ENCODE data around the gene ASPM. TPM values are rescaled to one million over a fixed set of nuclear protein-coding genes. Genes with fewer than 3 reads are reported as not detected.

ASPM gene
- total RNA-seq, 1 donor from 2014 or later, result 38.6 TPM

DNA sequence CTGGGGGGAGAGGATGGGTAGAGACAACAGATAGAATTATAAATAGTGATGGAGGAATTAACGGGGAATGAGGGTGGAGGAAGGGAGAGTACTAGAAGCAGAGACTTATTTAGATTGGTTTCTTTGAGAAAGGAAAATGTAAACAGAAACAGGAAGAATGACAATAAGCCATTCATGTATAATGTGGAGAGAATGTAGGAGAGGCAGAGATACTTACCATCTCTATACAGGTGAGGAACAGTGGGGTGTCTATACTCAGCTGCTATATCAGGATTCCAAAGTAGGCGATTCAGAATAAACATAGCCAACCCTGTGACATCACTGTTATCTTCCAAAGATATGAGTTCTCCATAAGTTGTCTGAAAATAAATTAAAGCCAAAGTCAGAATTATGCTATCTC lies 16.8 kb downstream of the ASPM start:
- Mint-ChIP-seq H3K27ac (peak overlapping the region; percentile 12), H3K27me3 (no peaks in the 10 kb centered on the region), H3K36me3 (peaks cover 16% of the 10 kb centered on the region), H3K9me3 (no peaks in the 10 kb centered on the region), H3K4me3 (no peak overlapping the region), H3K4me1 (ENCODE audit: unreplicated experiment) (peaks cover 3% of the 10 kb centered on the region)
- TF ChIP-seq, protein P1, sequence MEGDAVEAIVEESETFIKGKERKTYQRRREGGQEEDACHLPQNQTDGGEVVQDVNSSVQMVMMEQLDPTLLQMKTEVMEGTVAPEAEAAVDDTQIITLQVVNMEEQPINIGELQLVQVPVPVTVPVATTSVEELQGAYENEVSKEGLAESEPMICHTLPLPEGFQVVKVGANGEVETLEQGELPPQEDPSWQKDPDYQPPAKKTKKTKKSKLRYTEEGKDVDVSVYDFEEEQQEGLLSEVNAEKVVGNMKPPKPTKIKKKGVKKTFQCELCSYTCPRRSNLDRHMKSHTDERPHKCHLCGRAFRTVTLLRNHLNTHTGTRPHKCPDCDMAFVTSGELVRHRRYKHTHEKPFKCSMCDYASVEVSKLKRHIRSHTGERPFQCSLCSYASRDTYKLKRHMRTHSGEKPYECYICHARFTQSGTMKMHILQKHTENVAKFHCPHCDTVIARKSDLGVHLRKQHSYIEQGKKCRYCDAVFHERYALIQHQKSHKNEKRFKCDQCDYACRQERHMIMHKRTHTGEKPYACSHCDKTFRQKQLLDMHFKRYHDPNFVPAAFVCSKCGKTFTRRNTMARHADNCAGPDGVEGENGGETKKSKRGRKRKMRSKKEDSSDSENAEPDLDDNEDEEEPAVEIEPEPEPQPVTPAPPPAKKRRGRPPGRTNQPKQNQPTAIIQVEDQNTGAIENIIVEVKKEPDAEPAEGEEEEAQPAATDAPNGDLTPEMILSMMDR (conservative IDR thresholded peaks at IDR 0.05), result no peak
- no peak for DNase-seq (ENCODE audit: extremely low spot score, unreplicated experiment)

DNA sequence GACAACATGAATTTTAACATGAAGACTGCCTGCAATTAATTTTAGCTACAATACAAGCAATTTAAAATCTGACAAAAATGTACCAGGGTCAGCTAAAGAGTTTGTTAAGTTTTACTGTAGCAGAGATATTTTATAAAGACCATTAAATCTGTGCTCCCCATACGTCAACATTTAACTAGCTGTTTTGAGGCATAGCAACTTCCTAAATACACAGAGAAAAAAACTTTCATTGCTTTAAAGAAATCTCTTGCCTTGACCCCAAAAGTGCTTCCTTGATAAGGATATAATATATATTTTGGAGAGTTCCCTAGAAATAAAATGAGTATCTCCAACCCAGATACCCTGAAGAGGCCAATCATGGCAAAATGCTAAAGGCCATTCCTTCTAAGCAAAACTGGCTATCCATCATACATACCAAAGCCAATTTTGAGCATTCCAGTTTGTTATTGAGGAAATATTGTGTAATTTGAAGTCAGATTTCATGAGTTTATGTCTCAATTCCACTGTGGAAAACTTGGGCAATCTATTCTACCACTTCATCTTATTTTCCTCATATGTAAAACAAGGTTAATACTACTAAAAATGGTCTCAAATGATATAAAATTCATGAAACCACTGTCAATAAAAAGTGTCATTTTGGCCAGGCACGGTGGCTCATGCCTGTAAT lies 19.1 kb downstream of the ASPM start:
- Mint-ChIP-seq H3K27ac (no peak overlapping the region), H3K27me3 (no peaks in the 10 kb centered on the region), H3K9me3 (no peaks in the 10 kb centered on the region), H3K4me1 (ENCODE audit: unreplicated experiment) (peaks cover 3% of the 10 kb centered on the region), H3K36me3 (peaks cover 10% of the 10 kb centered on the region), H3K4me3 (no peak overlapping the region)
- no peak for DNase-seq (ENCODE audit: extremely low spot score, unreplicated experiment)
- TF ChIP-seq, protein P1 (conservative IDR thresholded peaks at IDR 0.05), result no peak

DNA sequence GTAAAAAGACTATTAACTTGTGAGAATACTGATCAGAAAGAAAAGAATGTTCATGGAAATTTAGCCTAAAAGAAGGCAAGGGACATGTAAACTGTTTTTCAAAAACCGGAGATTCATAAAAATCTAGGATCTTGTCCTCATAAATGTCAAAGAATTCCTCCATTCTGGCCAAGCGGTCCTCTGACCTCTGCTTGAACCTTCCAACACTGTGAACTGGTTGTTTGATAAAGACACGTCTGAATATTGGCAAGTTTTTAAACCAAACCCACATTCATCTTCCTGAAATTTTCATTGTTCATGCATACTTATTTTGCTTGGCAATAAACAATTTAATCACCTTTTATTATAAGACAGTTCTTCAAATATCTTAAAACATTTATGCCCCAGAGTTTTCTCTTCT lies 19.8 kb downstream of the ASPM start:
- DNase-seq (ENCODE audit: extremely low spot score, unreplicated experiment), result no peak
- H3K36me3 Mint-ChIP-seq, result peaks cover 14% of the 10 kb centered on the region
- TF ChIP-seq, protein P1 (conservative IDR thresholded peaks at IDR 0.05), result no peak

DNA sequence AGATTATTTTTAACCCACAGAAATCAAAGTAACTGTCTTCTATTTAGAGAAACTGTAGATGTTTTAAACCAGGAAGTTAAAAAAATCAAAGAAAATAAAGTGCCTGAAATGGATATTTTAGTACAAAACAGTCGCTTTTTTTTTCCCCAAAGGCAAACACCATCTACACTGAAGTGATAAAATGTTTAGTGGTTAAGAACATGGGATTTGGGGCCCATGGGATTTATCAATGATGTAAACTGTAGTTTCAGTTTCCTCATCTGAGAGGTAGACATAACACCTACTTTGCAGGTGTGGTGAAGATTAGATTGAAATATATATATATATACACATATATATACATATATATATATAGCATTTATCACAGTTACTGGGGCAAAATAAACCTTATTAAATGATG lies 22.1 kb downstream of the ASPM start:
- Mint-ChIP-seq H3K9me3 (no peaks in the 10 kb centered on the region), H3K4me3 (no peak overlapping the region)

More for the DNA sequence above, 19.8 kb downstream of the ASPM start:
- Mint-ChIP-seq H3K4me3 (no peak overlapping the region), H3K27ac (no peak overlapping the region), H3K4me1 (ENCODE audit: unreplicated experiment) (peaks cover 3% of the 10 kb centered on the region), H3K27me3 (no peaks in the 10 kb centered on the region), H3K9me3 (no peaks in the 10 kb centered on the region)

DNA sequence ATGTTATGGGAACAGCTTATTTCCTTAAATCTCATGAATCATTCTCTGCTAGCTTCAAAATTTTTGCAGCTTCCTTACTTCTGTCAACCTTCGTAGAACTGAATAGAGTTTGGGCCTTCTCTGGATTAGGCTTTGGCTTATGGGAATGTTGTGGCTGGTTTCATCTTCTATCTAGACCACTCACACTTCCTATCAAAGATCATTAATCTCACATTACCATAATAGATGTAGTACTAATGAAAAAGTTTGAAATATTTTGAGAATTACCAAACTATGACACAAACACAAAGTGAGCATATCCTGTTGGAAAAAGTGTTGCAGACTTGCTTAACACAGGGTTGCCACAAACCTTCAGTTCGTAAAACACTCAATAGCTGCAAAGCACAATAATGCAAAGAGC lies 30.3 kb downstream of the ASPM start:
- Mint-ChIP-seq H3K27me3 (no peaks in the 10 kb centered on the region), H3K27ac (no peak overlapping the region), H3K4me1 (ENCODE audit: unreplicated experiment) (no peaks in the 10 kb centered on the region), H3K4me3 (no peak overlapping the region), H3K36me3 (peaks cover 31% of the 10 kb centered on the region), H3K9me3 (no peaks in the 10 kb centered on the region)
- no peak for DNase-seq (ENCODE audit: extremely low spot score, unreplicated experiment)
- TF ChIP-seq, protein P1 (conservative IDR thresholded peaks at IDR 0.05), result no peak

More for the DNA sequence above, 22.1 kb downstream of the ASPM start:
- Mint-ChIP-seq H3K4me1 (ENCODE audit: unreplicated experiment) (peaks cover 3% of the 10 kb centered on the region), H3K27me3 (no peaks in the 10 kb centered on the region), H3K36me3 (peaks cover 10% of the 10 kb centered on the region), H3K27ac (no peak overlapping the region)
- no peak for DNase-seq (ENCODE audit: extremely low spot score, unreplicated experiment)
- TF ChIP-seq, protein P1 (conservative IDR thresholded peaks at IDR 0.05), result no peak

All from type B pancreatic cell (in vitro differentiated cells).